ENCODE results near the gene CPSF4L. TPM values are rescaled to one million over a fixed set of nuclear protein-coding genes. Genes with fewer than 3 reads are reported as not detected.

Gene CPSF4L
- total RNA-seq, 1 donor from 2014 or later: not detected

- H3K4me1 Mint-ChIP-seq (ENCODE audit: unreplicated experiment): no peaks in the 10 kb centered on the region
- H3K4me3 Mint-ChIP-seq (ENCODE audit: unreplicated experiment): no peak overlapping the region
- no peak overlapping the region for H3K27ac Mint-ChIP-seq (ENCODE audit: unreplicated experiment)
- no peaks in the 10 kb centered on the region for H3K36me3 Mint-ChIP-seq (ENCODE audit: low read depth, unreplicated experiment)
- peaks cover 10% of the 10 kb centered on the region for H3K27me3 Mint-ChIP-seq (ENCODE audit: unreplicated experiment)
- no peaks in the 10 kb centered on the region for H3K9me3 Mint-ChIP-seq (ENCODE audit: unreplicated experiment)
- no peak for DNase-seq (ENCODE audit: low spot score)
- no peak for TF ChIP-seq CTCF (IDR thresholded peaks at IDR 0.05; ENCODE audit: unreplicated experiment)
Measured at GRCh38 chr17:73269329-73269615, 7.6 kb upstream of the CPSF4L start.

DNA sequence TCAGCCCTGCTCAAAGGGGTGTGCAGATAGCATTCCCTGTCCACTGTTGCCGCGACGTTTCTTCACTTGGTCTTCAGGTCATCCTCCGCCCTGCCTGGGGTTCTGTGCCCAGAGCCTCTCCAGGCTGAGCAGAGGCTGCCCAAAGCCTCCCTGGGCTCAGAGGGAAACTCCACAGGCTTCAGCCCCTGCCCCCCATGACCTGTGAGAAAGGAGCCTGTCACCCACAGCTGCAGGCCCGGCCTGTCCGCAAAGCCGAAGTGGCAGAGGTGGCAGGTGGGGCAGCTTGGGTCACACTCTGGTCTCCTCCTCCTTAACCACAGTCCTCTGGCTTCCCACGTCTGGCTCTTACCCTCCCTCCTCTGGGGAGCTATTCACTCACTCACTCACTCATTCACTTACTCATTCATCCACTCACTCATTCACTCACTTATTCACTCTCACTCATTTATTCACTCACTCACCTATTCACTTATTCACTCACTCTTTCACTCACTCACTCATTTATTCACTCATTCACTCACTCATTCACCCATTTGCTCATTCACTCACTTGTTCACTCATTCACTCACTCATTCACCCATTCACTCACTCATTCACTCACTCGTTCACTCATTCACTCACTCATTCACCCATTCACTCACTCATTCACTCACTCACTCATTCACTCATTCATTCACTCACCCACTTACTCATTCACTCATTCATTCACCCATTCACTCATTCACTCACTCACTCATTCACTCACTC is 7.1 kb upstream of the CPSF4L start:
- Mint-ChIP-seq H3K36me3 (ENCODE audit: low read depth, unreplicated experiment) (no peaks in the 10 kb centered on the region), H3K27me3 (ENCODE audit: unreplicated experiment) (peaks cover 10% of the 10 kb centered on the region), H3K4me1 (ENCODE audit: unreplicated experiment) (no peaks in the 10 kb centered on the region), H3K27ac (ENCODE audit: unreplicated experiment) (no peak overlapping the region), H3K4me3 (ENCODE audit: unreplicated experiment) (no peak overlapping the region), H3K9me3 (ENCODE audit: unreplicated experiment) (no peaks in the 10 kb centered on the region)
- no peak for TF ChIP-seq CTCF (IDR thresholded peaks at IDR 0.05; ENCODE audit: unreplicated experiment)
- no peak for DNase-seq (ENCODE audit: low spot score)

- Mint-ChIP-seq H3K4me1 (ENCODE audit: unreplicated experiment) (no peaks in the 10 kb centered on the region), H3K27ac (ENCODE audit: unreplicated experiment) (no peak overlapping the region), H3K36me3 (ENCODE audit: low read depth, unreplicated experiment) (no peaks in the 10 kb centered on the region), H3K9me3 (ENCODE audit: unreplicated experiment) (no peaks in the 10 kb centered on the region), H3K4me3 (ENCODE audit: unreplicated experiment) (no peak overlapping the region), H3K27me3 (ENCODE audit: unreplicated experiment) (peaks cover 10% of the 10 kb centered on the region)
- DNase-seq (ENCODE audit: low spot score): no peak
- TF ChIP-seq CTCF (IDR thresholded peaks at IDR 0.05; ENCODE audit: unreplicated experiment): no peak
Measured at GRCh38 chr17:73267648-73268537, 6.2 kb upstream of the CPSF4L start.

DNA sequence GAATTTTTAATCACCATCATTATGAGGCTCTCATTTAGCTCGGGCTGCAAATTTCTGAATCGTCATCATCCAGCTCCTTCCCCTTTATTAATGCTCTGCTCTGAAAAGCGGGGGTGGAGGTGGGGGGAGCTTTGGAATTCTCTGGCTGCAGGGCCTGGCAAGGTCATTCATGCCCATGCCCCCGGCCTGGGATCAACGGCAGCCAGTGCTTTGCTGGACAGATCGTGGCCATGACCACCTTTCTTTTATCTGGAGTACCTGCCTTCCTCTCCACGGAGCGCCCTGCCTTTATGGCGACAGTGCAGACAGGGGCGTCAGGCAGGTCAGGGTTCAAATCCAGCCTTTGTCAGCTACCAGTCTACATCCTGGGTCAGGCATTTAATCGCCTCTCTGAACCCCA is 5.1 kb upstream of the CPSF4L start:
- TF ChIP-seq CTCF (IDR thresholded peaks at IDR 0.05; ENCODE audit: unreplicated experiment): no peak
- no peaks in the 10 kb centered on the region for H3K36me3 Mint-ChIP-seq (ENCODE audit: low read depth, unreplicated experiment)
- no peaks in the 10 kb centered on the region for H3K9me3 Mint-ChIP-seq (ENCODE audit: unreplicated experiment)
- no peak overlapping the region for H3K27ac Mint-ChIP-seq (ENCODE audit: unreplicated experiment)
- DNase-seq (ENCODE audit: low spot score): no peak
- peaks cover 7% of the 10 kb centered on the region for H3K4me1 Mint-ChIP-seq (ENCODE audit: unreplicated experiment)
- H3K4me3 Mint-ChIP-seq (ENCODE audit: unreplicated experiment): no peak overlapping the region
- peaks cover 10% of the 10 kb centered on the region for H3K27me3 Mint-ChIP-seq (ENCODE audit: unreplicated experiment)

Data from endothelial cell (in vitro differentiated cells).